GM04504 (cell line): Measurements from ENCODE around the gene ARL8A.
"Not testable (repeated sequence)": the region's sequence is repeated elsewhere in the genome, so short reads cannot be mapped to it uniquely, and the experiment has no call there.

Experiments used
- DNase-seq: peaks from one replicate; pipeline ENCODE4 v3.0.0-alpha.2; 2012; ENCODE audit warnings: low read depth

The ARL8A gene

GRCh38 chr1:202144402-202145067 is at the start of gene ARL8A:
Gene ARL8A (minus strand): TSS chr1:202144737. CDS start chr1:202144572, 165 bp downstream.
- no peak for DNase-seq

- DNase-seq = no peak
These were observed 49.8 kb upstream of the ARL8A start for GRCh38 chr1:202194328-202194648.

- DNase-seq = no peak
These were observed 49.2 kb upstream of the ARL8A start, which contains the start of gene LGR6 for GRCh38 chr1:202193614-202194327. Gene LGR6 (plus strand): TSS chr1:202193799. CDS start chr1:202193990, 191 bp downstream.

- DNase-seq = no peak
These were observed 48.5 kb upstream of the ARL8A start for GRCh38 chr1:202192770-202193613.

- DNase-seq = not testable (repeated sequence)
These were observed 46.9 kb upstream of the ARL8A start for GRCh38 chr1:202191391-202191790.

- DNase-seq = no peak
These were observed 45.6 kb upstream of the ARL8A start for GRCh38 chr1:202189918-202190715.

GRCh38 chr1:202189001-202189790 is 44.7 kb upstream of the ARL8A start:
- peak; percentile 24 for DNase-seq

GRCh38 chr1:202187697-202188407 is 43.3 kb upstream of the ARL8A start:
- no peak for DNase-seq

- no peak for DNase-seq
These were observed 42.6 kb upstream of the ARL8A start for GRCh38 chr1:202187041-202187671.

GRCh38 chr1:202186327-202186726 is 41.8 kb upstream of the ARL8A start:
- DNase-seq = no peak

GRCh38 chr1:202184750-202185460 is 40.4 kb upstream of the ARL8A start:
- DNase-seq = peak; percentile 61

GRCh38 chr1:202182040-202182877 is 37.7 kb upstream of the ARL8A start:
- no peak for DNase-seq

- no peak for DNase-seq
These were observed 37.0 kb upstream of the ARL8A start for GRCh38 chr1:202181586-202181985.

- DNase-seq = not testable (repeated sequence)
These were observed 36.2 kb upstream of the ARL8A start for GRCh38 chr1:202180751-202181139.

- no peak for DNase-seq
These were observed 35.6 kb upstream of the ARL8A start for GRCh38 chr1:202179828-202180750.

GRCh38 chr1:202176949-202177927 is 32.7 kb upstream of the ARL8A start:
- no peak for DNase-seq
